Hepatocyte (in vitro differentiated cells): ENCODE results near the gene CDH22. TPM values are rescaled to one million over a fixed set of nuclear protein-coding genes. Genes with fewer than 3 reads are reported as not detected.

ENCODE experiments used
- DNase-seq: peaks from one replicate; pipeline ENCODE4 v3.0.0-alpha.2; 2016; ENCODE audit warnings: low spot score
- H2AFZ ChIP-seq: fragments of 200-600 bp; sonication (generic); 2 replicates; pipeline ENCODE4 v1.6.0; 2016; ENCODE audit warnings: antibody characterized with exemption, mild to moderate bottlenecking
- H3K27ac ChIP-seq: fragments of 200-600 bp; sonication (generic); 2 replicates; pipeline ENCODE4 v1.5.1; 2016; ENCODE audit warnings: mild to moderate bottlenecking
- H3K27me3 ChIP-seq: fragments of 200-600 bp; sonication (generic); 2 replicates; pipeline ENCODE4 v1.6.1; 2016
- H3K36me3 ChIP-seq: fragments of 200-600 bp; sonication (generic); replicated peaks from 2 replicates; pipeline ENCODE4 v1.5.1; 2016; ENCODE audit warnings: low read depth; ENCODE audit not compliant: insufficient read depth
- H3K4me1 ChIP-seq: fragments of 200-600 bp; sonication (generic); 2 replicates; pipeline ENCODE4 v1.5.1; 2016; ENCODE audit warnings: mild to moderate bottlenecking, moderate library complexity; ENCODE audit not compliant: insufficient read depth
- H3K4me2 ChIP-seq: fragments of 200-600 bp; sonication (generic); 2 replicates; pipeline ENCODE4 v1.6.0; 2016
- H3K4me3 ChIP-seq: fragments of 200-600 bp; sonication (generic); 2 replicates; pipeline ENCODE4 v1.5.1; 2016; ENCODE audit warnings: mild to moderate bottlenecking
- H3K79me2 ChIP-seq: fragments of 200-600 bp; sonication (generic); 2 replicates; pipeline ENCODE4 v1.6.0; 2017; ENCODE audit warnings: mild to moderate bottlenecking
- H3K9me2 ChIP-seq: fragments of 200-600 bp; sonication (generic); replicated peaks from 2 replicates; pipeline ENCODE4 v1.6.0; 2017; ENCODE audit warnings: mild to moderate bottlenecking; ENCODE audit not compliant: insufficient read depth
- H3K9me3 ChIP-seq: fragments of 200-600 bp; sonication (generic); 2 replicates; pipeline ENCODE4 v1.5.1; 2016; ENCODE audit warnings: low read depth, mild to moderate bottlenecking
- H4K20me1 ChIP-seq: fragments of 200-600 bp; sonication (generic); 2 replicates; pipeline ENCODE4 v1.6.0; 2016; ENCODE audit warnings: mild to moderate bottlenecking; ENCODE audit not compliant: insufficient read depth, poor library complexity, severe bottlenecking
- CTCF ChIP-seq: fragments of 200-600 bp; sonication (generic); IDR thresholded peaks from 2 replicates; pipeline ENCODE4 v1.5.1; 2016; ENCODE audit warnings: antibody characterized with exemption, mild to moderate bottlenecking; ENCODE audit not compliant: poor library complexity
- EZH2 ChIP-seq: fragments of 200-600 bp; sonication (generic); IDR thresholded peaks from 2 replicates; pipeline ENCODE4 v1.6.1; 2016; ENCODE audit warnings: antibody characterized with exemption, mild to moderate bottlenecking, borderline replicate concordance
- EZH2phosphoT487 ChIP-seq: fragments of 200-600 bp; sonication (generic); IDR thresholded peaks from one replicate; pipeline ENCODE4 v1.6.1; 2018; ENCODE audit warnings: antibody characterized with exemption, mild to moderate bottlenecking, low read depth, moderate library complexity; ENCODE audit not compliant: unreplicated experiment, severe bottlenecking
- WGBS: methylation state at CpG from one replicate; pipeline ENCODE4 v1.1.6; 2016; ENCODE audit warnings: low lambda C conversion rate; ENCODE audit errors: missing lambda C conversion rate; 5-methylcytosine and 5-hydroxymethylcytosine counted together
- polyA plus RNA-seq: library from polyadenylated mRNA; unstranded; fragments of >200 nt; fragmentation: Nextera tagmentation; extraction: Ambion mirVana; gene quantifications from 2 replicates; pipeline ENCODE4 v1.2.1, GENCODE V29; 2016
- total RNA-seq: library from RNA; depleted of rRNA; stranded (reverse); fragments of >200 nt; gene quantifications from 2 replicates; pipeline ENCODE4 v1.2.3, GENCODE V29; 2014

CDH22 gene
- total and polyA plus RNA-seq, 2 experiments from 2014 or later = not detected

GRCh38 chr20:46296526-46297250 is 11.6 kb downstream of the CDH22 start:
- 72% methylated on average over 12 of the region's 12 CpGs for WGBS
- H4K20me1 ChIP-seq = no peaks in the 10 kb centered on the region
- no peaks in the 10 kb centered on the region for H3K9me2 ChIP-seq
- no peak overlapping the region for H2AFZ ChIP-seq
- DNase-seq = no peak
- H3K27ac ChIP-seq = no peak overlapping the region
- TF ChIP-seq EZH2phosphoT487 (no peak), EZH2 (no peak), CTCF (no peak)
- H3K4me1 ChIP-seq = no peaks in the 10 kb centered on the region
- no peak overlapping the region for H3K4me3 ChIP-seq
- H3K27me3 ChIP-seq = peaks cover 28% of the 10 kb centered on the region
- H3K4me2 ChIP-seq = no peak overlapping the region
- no peaks in the 10 kb centered on the region for H3K36me3 ChIP-seq
- H3K9me3 ChIP-seq = no peaks in the 10 kb centered on the region
- no peaks in the 10 kb centered on the region for H3K79me2 ChIP-seq

- Histone ChIP-seq H3K27me3 (peaks cover 27% of the 10 kb centered on the region), H3K79me2 (no peaks in the 10 kb centered on the region), H2AFZ (no peak overlapping the region), H3K4me3 (no peak overlapping the region), H3K9me3 (no peaks in the 10 kb centered on the region), H3K4me1 (no peaks in the 10 kb centered on the region), H3K9me2 (no peaks in the 10 kb centered on the region), H3K4me2 (no peak overlapping the region), H4K20me1 (no peaks in the 10 kb centered on the region), H3K27ac (no peak overlapping the region), H3K36me3 (no peaks in the 10 kb centered on the region)
- 24% methylated on average over 3 of the region's 3 CpGs for WGBS
- peak; percentile 75 for DNase-seq
- TF ChIP-seq EZH2phosphoT487 (no peak), EZH2 (no peak), CTCF (no peak)
Observed at GRCh38 chr20:46293084-46293483, 15.2 kb downstream of the CDH22 start.

- WGBS = 65% methylated on average over 8 of the region's 8 CpGs
- H3K4me3 ChIP-seq = no peak overlapping the region
Observed at GRCh38 chr20:46291401-46291800, 16.9 kb downstream of the CDH22 start.

More at GRCh38 chr20:46291401-46291800, 16.9 kb downstream of the CDH22 start:
- Histone ChIP-seq H3K79me2 (no peaks in the 10 kb centered on the region), H3K4me1 (no peaks in the 10 kb centered on the region), H3K36me3 (no peaks in the 10 kb centered on the region), H3K9me3 (no peaks in the 10 kb centered on the region), H3K9me2 (no peaks in the 10 kb centered on the region), H3K27me3 (peaks cover 32% of the 10 kb centered on the region), H4K20me1 (no peaks in the 10 kb centered on the region), H3K27ac (no peak overlapping the region), H2AFZ (no peak overlapping the region), H3K4me2 (no peak overlapping the region)
- DNase-seq = no peak
- TF ChIP-seq EZH2phosphoT487 = no peak
- no peak for TF ChIP-seq CTCF
- no peak for TF ChIP-seq EZH2
